Endothelial cell (in vitro differentiated cells): ENCODE results near the gene TUBB3. TPM values are rescaled to one million over a fixed set of nuclear protein-coding genes. Genes with fewer than 3 reads are reported as not detected.

Experiments
- DNase-seq: peaks from one replicate; pipeline ENCODE4 v3.0.0; 2021; ENCODE audit warnings: low spot score
- H3K27ac Mint-ChIP-seq: one replicate; pipeline ENCODE4 v1.8.0; 2021; ENCODE audit warnings: mixed read lengths, inconsistent platforms; ENCODE audit not compliant: unreplicated experiment
- H3K27me3 Mint-ChIP-seq: one replicate; pipeline ENCODE4 v1.8.0; 2021; ENCODE audit warnings: mild to moderate bottlenecking, moderate library complexity, mixed read lengths, inconsistent platforms; ENCODE audit not compliant: unreplicated experiment
- H3K36me3 Mint-ChIP-seq: one replicate; pipeline ENCODE4 v1.8.0; 2021; ENCODE audit warnings: mild to moderate bottlenecking, low read depth, mixed read lengths, inconsistent platforms; ENCODE audit not compliant: unreplicated experiment
- H3K4me1 Mint-ChIP-seq: one replicate; pipeline ENCODE4 v1.8.0; 2021; ENCODE audit warnings: mild to moderate bottlenecking, mixed read lengths, inconsistent platforms; ENCODE audit not compliant: unreplicated experiment
- H3K4me3 Mint-ChIP-seq: one replicate; pipeline ENCODE4 v1.8.0; 2021; ENCODE audit warnings: mild to moderate bottlenecking, mixed read lengths, inconsistent platforms; ENCODE audit not compliant: unreplicated experiment
- H3K9me3 Mint-ChIP-seq: one replicate; pipeline ENCODE4 v1.8.0; 2021; ENCODE audit warnings: mixed read lengths, inconsistent platforms; ENCODE audit not compliant: unreplicated experiment
- CTCF ChIP-seq: fragments of 200-600 bp; sonication (generic); IDR thresholded peaks from one replicate; pipeline ENCODE4 v1.5.0; 2021; ENCODE audit warnings: antibody characterized with exemption; ENCODE audit not compliant: unreplicated experiment
- total RNA-seq: library from RNA; stranded (reverse); fragmentation: NEBNext Ultra II Directional; extraction: Animal tissue kit (Norgen Biotek cat#: 25700); gene quantifications from one replicate; pipeline ENCODE4 v1.2.1, GENCODE V29; 2021; ENCODE audit not compliant: unreplicated experiment

The TUBB3 gene
- total RNA-seq, 1 donor from 2014 or later: 95.7 TPM

- H3K27ac Mint-ChIP-seq: no peak overlapping the region
- no peak overlapping the region for H3K4me3 Mint-ChIP-seq
- no peak for TF ChIP-seq CTCF
- peaks cover 13% of the 10 kb centered on the region for H3K36me3 Mint-ChIP-seq
- H3K27me3 Mint-ChIP-seq: peaks cover 12% of the 10 kb centered on the region
- H3K9me3 Mint-ChIP-seq: no peaks in the 10 kb centered on the region
- H3K4me1 Mint-ChIP-seq: no peaks in the 10 kb centered on the region
- DNase-seq: no peak
Observed at GRCh38 chr16:89936508-89936907, 13.4 kb downstream of the TUBB3 start.

DNA sequence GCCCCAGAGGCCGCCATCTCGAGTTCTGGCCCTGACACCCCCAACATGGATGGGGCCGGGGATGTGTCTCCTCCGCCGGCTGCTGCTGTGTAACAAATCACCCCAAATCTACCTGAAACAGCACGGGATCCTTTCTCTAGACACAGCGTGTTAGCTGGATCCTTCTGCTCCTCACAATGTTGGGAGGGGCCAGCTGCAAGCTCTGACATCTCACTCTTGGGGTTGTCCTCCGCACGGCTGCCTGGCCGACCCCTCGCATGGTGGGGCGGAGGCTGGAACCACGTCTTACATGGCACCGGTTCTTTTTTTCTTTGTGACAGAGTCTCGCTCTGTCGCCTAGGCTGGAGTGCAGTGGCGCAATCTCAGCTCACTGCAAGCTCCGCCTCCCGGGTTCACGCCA is 13.8 kb downstream of the TUBB3 start:
- no peak overlapping the region for H3K27ac Mint-ChIP-seq
- peaks cover 12% of the 10 kb centered on the region for H3K27me3 Mint-ChIP-seq
- H3K4me1 Mint-ChIP-seq: no peaks in the 10 kb centered on the region
- no peak for TF ChIP-seq CTCF
- no peaks in the 10 kb centered on the region for H3K9me3 Mint-ChIP-seq
- DNase-seq: no peak
- H3K4me3 Mint-ChIP-seq: no peak overlapping the region
- peaks cover 11% of the 10 kb centered on the region for H3K36me3 Mint-ChIP-seq

- Mint-ChIP-seq H3K27me3 (peaks cover 10% of the 10 kb centered on the region), H3K9me3 (no peaks in the 10 kb centered on the region), H3K27ac (no peak overlapping the region), H3K36me3 (peaks cover 11% of the 10 kb centered on the region), H3K4me3 (no peak overlapping the region), H3K4me1 (no peaks in the 10 kb centered on the region)
- TF ChIP-seq CTCF: no peak
- no peak for DNase-seq
Observed at GRCh38 chr16:89938175-89938885, 15.2 kb downstream of the TUBB3 start.

- no peak for TF ChIP-seq CTCF
- no peak for DNase-seq
- Mint-ChIP-seq H3K4me3 (no peak overlapping the region), H3K9me3 (no peaks in the 10 kb centered on the region), H3K27me3 (peaks cover 13% of the 10 kb centered on the region), H3K27ac (no peak overlapping the region), H3K36me3 (peaks cover 4% of the 10 kb centered on the region), H3K4me1 (peaks cover 2% of the 10 kb centered on the region)
Observed at GRCh38 chr16:89944773-89945172, 21.6 kb downstream of the TUBB3 start.

- no peak for DNase-seq
- TF ChIP-seq CTCF: no peak
- no peak overlapping the region for H3K4me3 Mint-ChIP-seq
- no peaks in the 10 kb centered on the region for H3K9me3 Mint-ChIP-seq
- peaks cover 16% of the 10 kb centered on the region for H3K27me3 Mint-ChIP-seq
- H3K4me1 Mint-ChIP-seq: peaks cover 5% of the 10 kb centered on the region
- peaks cover 4% of the 10 kb centered on the region for H3K36me3 Mint-ChIP-seq
- H3K27ac Mint-ChIP-seq: no peak overlapping the region
Observed at GRCh38 chr16:89945654-89946053, 22.5 kb downstream of the TUBB3 start.
